CD4-positive, CD25-positive, alpha-beta regulatory T cell (primary cell): ENCODE measurements around the gene CDC37L1. TPM values are rescaled to one million over a fixed set of nuclear protein-coding genes. Genes with fewer than 3 reads are reported as not detected.

Experiments
- ATAC-seq, 2 donors: fragments of 150-1000 bp; cut with Tn5 transposase; one replicate each; pipeline ENCODE4 v1.10.0; 2021; ENCODE audit warnings: low read depth in 2 of 2, moderate number of reproducible peaks in 2 of 2, moderate library complexity in 1 of 2
- DNase-seq, 3 donors: peaks; one replicate each; pipeline versions ENCODE4 v3.0.0 to v3.0.0-alpha.2; 2012 to 2022; ENCODE audit warnings: mixed read lengths in 1 of 3
- H3K27ac ChIP-seq: one replicate; pipeline ENCODE4 v1.7.0; 2013; ENCODE audit warnings: mild to moderate bottlenecking, low read length; ENCODE audit not compliant: insufficient read depth, poor library complexity, severe bottlenecking
- H3K27me3 ChIP-seq: one replicate; pipeline ENCODE4 v1.7.0; 2013; ENCODE audit warnings: low read length; ENCODE audit not compliant: control insufficient read depth, insufficient read depth
- H3K36me3 ChIP-seq: one replicate; pipeline ENCODE4 v1.7.0; 2013; ENCODE audit warnings: mild to moderate bottlenecking, low read length, moderate library complexity; ENCODE audit not compliant: control insufficient read depth, insufficient read depth
- H3K4me1 ChIP-seq: 2 replicates; pipeline ENCODE4 v1.7.0; 2013; ENCODE audit warnings: mild to moderate bottlenecking, low read length; ENCODE audit not compliant: insufficient read depth, control insufficient read depth, poor library complexity, severe bottlenecking
- H3K4me3 ChIP-seq: one replicate; pipeline ENCODE4 v1.7.0; 2013; ENCODE audit warnings: low read depth, mild to moderate bottlenecking, low read length, moderate library complexity
- H3K9me3 ChIP-seq, 2 experiments: 1 replicate in 1 of 2; 2 replicates in 1 of 2; pipeline ENCODE4 v1.7.0; 2013; ENCODE audit warnings: low read length in 2 of 2, mild to moderate bottlenecking in 1 of 2, moderate library complexity in 1 of 2; ENCODE audit not compliant: control insufficient read depth in 2 of 2
- H3K27ac Mint-ChIP-seq, 3 donors: one replicate each; pipeline ENCODE4 v1.8.0; 2020 to 2022; ENCODE audit warnings: mild to moderate bottlenecking in 3 of 3, mixed read lengths in 3 of 3, moderate library complexity in 2 of 3
- H3K27me3 Mint-ChIP-seq: one replicate; pipeline ENCODE4 v1.8.0; 2022; ENCODE audit warnings: mild to moderate bottlenecking, mixed read lengths
- H3K36me3 Mint-ChIP-seq: one replicate; pipeline ENCODE4 v1.8.0; 2020; ENCODE audit warnings: mixed read lengths
- H3K4me1 Mint-ChIP-seq, 4 donors: one replicate each; pipeline ENCODE4 v1.8.0; 2020 to 2022; ENCODE audit warnings: mixed read lengths in 4 of 4, mild to moderate bottlenecking in 1 of 4
- H3K4me3 Mint-ChIP-seq, 4 donors: one replicate each; pipeline ENCODE4 v1.8.0; 2020 to 2022; ENCODE audit warnings: mild to moderate bottlenecking in 4 of 4, mixed read lengths in 4 of 4, moderate library complexity in 3 of 4
- H3K9me3 Mint-ChIP-seq, 7 donors: one replicate each; pipeline ENCODE4 v1.8.0; 2020 to 2022; ENCODE audit warnings: mixed read lengths in 7 of 7, mild to moderate bottlenecking in 3 of 7, moderate library complexity in 2 of 7
- polyA plus RNA-seq, 4 donors: library from polyadenylated mRNA; unstranded; fragments of 300-500 nt; fragmentation: Illumina TruSeq; gene quantifications; one replicate each; pipeline ENCODE4 v1.2.3, GENCODE V29; 2021
- total RNA-seq: library from RNA; stranded (reverse); gene quantifications from one replicate; pipeline ENCODE4 v1.2.3, GENCODE V29; 2022

Gene CDC37L1
- total and polyA plus RNA-seq, 5 donors from 2014 or later: 14.3 to 27.3 (median 22.9) TPM

- peak overlapping the region in 1 of 4 donors; percentile 46 for H3K4me3 Mint-ChIP-seq
- H3K9me3 Mint-ChIP-seq: no peaks in the 10 kb centered on the region
- H3K4me1 Mint-ChIP-seq: peaks cover 19 to 54% (median 44%) of the 10 kb centered on the region in 4 donors
- Histone ChIP-seq H3K4me3 (no peak overlapping the region), H3K27me3 (no peaks in the 10 kb centered on the region), H3K27ac (no peak overlapping the region), H3K9me3 (no peaks in the 10 kb centered on the region), H3K36me3 (no peaks in the 10 kb centered on the region), H3K4me1 (peaks cover 6% of the 10 kb centered on the region)
- H3K27ac Mint-ChIP-seq: peak overlapping the region in 1 of 3 donors; percentile 19
- H3K27me3 Mint-ChIP-seq: no peaks in the 10 kb centered on the region
- ATAC-seq (no peak), DNase-seq (no peak)
- H3K36me3 Mint-ChIP-seq: peaks cover 5% of the 10 kb centered on the region
Measured at GRCh38 chr9:4732890-4733289, 53.5 kb downstream of the CDC37L1 start.

DNA sequence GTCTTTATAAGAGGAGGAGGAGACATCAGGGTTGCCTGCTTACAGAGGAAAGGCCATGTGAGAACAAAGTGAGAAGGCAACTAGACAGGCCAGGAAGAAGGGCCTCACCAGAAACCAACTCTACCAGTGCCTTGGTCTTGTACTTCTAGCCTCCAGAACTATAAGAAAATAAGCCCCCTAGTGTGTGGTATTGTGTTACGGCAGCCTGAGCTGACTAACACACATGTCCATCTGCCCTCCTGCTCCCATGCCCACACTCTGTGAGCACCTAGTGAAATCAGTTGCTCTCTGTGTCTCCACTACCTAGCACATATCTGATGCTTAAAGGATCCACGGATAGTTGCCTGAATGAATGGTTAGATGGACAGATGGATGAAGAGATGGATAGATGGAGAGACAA lies 54.8 kb downstream of the CDC37L1 start:
- peaks cover 19 to 61% (median 47%) of the 10 kb centered on the region in 4 donors for H3K4me1 Mint-ChIP-seq
- no peaks in the 10 kb centered on the region for H3K36me3 ChIP-seq

GRCh38 chr9:4738866-4739586 lies 59.7 kb downstream of the CDC37L1 start:
- H3K9me3 ChIP-seq: no peaks in the 10 kb centered on the region
- no peak for ATAC-seq

More for the DNA sequence above, 54.8 kb downstream of the CDC37L1 start:
- Mint-ChIP-seq H3K4me3 (peak overlapping the region in 1 of 4 donors; percentile 59), H3K36me3 (peaks cover 5% of the 10 kb centered on the region), H3K27ac (peak overlapping the region in 1 of 3 donors; percentile 33), H3K9me3 (no peaks in the 10 kb centered on the region), H3K27me3 (no peaks in the 10 kb centered on the region)
- no peak overlapping the region for H3K27ac ChIP-seq
- no peak for DNase-seq
- peak overlapping the region; percentile 19 for H3K4me3 ChIP-seq
- H3K27me3 ChIP-seq: no peaks in the 10 kb centered on the region
- no peak for ATAC-seq
- H3K9me3 ChIP-seq: no peaks in the 10 kb centered on the region
- H3K4me1 ChIP-seq: peaks cover 18% of the 10 kb centered on the region

DNA sequence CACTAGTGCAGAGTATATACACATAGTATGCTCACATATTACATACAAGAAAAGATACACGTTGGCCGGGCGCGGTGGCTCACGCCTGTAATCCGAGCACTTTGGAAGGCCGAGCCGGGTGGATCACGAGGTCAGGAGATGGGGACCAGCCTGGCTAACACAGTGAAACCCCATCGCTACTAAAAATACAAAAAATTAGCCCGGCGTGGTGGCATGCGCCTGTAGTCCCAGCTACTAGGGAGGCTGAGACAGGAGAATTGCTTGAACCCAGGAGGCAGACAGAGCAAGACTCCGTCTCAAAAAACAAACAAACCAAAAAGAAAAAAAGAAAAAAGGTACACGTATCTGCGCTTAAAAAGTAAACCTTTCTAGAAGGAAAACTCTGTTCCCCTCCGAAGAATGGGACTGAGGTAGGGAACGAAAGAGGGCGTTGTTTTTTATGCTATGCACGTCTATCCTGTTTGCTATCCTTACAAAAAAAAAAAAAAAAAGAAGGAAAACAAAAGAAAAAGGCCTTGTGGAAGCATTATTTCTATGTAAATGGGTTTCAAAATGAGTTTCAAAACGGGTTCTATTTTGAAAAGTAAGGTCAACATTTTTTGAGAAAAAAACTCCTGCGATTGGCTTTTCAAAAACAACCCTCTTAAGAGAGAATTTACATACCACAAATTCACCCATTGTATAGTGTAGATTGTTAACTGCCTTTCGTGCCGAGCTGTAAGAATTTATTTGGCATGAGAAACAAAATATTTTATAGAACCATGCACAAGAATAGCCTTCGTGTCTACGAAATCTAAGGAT lies 60.4 kb downstream of the CDC37L1 start:
- no peaks in the 10 kb centered on the region for H3K27me3 ChIP-seq
- Mint-ChIP-seq H3K4me3 (peak overlapping the region; percentile 92 to 99 (median 94)), H3K27ac (peak overlapping the region; percentile 58 to 93 (median 93)), H3K4me1 (peaks cover 16 to 48% (median 30%) of the 10 kb centered on the region in 4 donors), H3K9me3 (no peaks in the 10 kb centered on the region), H3K27me3 (no peaks in the 10 kb centered on the region), H3K36me3 (no peaks in the 10 kb centered on the region)
- no peak for ATAC-seq
- DNase-seq: peak in 2 of 3 donors; percentile 33 to 54
- peak overlapping the region; percentile 93 for H3K4me3 ChIP-seq
- no peaks in the 10 kb centered on the region for H3K9me3 ChIP-seq
- peak overlapping the region; percentile 74 for H3K27ac ChIP-seq
- H3K4me1 ChIP-seq: peaks cover 41% of the 10 kb centered on the region
- no peaks in the 10 kb centered on the region for H3K36me3 ChIP-seq

More at GRCh38 chr9:4738866-4739586, 59.7 kb downstream of the CDC37L1 start:
- Histone ChIP-seq H3K27me3 (no peaks in the 10 kb centered on the region), H3K4me3 (peak overlapping the region; percentile 93), H3K36me3 (no peaks in the 10 kb centered on the region), H3K4me1 (peaks cover 41% of the 10 kb centered on the region), H3K27ac (peak overlapping the region; percentile 23)
- Mint-ChIP-seq H3K36me3 (no peaks in the 10 kb centered on the region), H3K4me1 (peaks cover 16 to 55% (median 32%) of the 10 kb centered on the region in 4 donors), H3K27ac (peak overlapping the region in 2 of 3 donors; percentile 93), H3K9me3 (no peaks in the 10 kb centered on the region), H3K27me3 (no peaks in the 10 kb centered on the region), H3K4me3 (peak overlapping the region; percentile 92 to 99 (median 94))
- DNase-seq: no peak

- DNase-seq (no peak), ATAC-seq (no peak)
- no peaks in the 10 kb centered on the region for H3K9me3 ChIP-seq
- Mint-ChIP-seq H3K36me3 (no peaks in the 10 kb centered on the region), H3K27ac (peak overlapping the region; percentile 58 to 93 (median 93)), H3K9me3 (no peaks in the 10 kb centered on the region), H3K4me3 (peak overlapping the region; percentile 92 to 99 (median 94)), H3K27me3 (no peaks in the 10 kb centered on the region), H3K4me1 (peaks cover 16 to 47% (median 29%) of the 10 kb centered on the region in 4 donors)
- no peaks in the 10 kb centered on the region for H3K36me3 ChIP-seq
- H3K4me3 ChIP-seq: peak overlapping the region; percentile 93
- no peaks in the 10 kb centered on the region for H3K27me3 ChIP-seq
- H3K4me1 ChIP-seq: peaks cover 41% of the 10 kb centered on the region
- peak overlapping the region; percentile 74 for H3K27ac ChIP-seq
Measured at GRCh38 chr9:4740388-4740637, 60.9 kb downstream of the CDC37L1 start.

DNA sequence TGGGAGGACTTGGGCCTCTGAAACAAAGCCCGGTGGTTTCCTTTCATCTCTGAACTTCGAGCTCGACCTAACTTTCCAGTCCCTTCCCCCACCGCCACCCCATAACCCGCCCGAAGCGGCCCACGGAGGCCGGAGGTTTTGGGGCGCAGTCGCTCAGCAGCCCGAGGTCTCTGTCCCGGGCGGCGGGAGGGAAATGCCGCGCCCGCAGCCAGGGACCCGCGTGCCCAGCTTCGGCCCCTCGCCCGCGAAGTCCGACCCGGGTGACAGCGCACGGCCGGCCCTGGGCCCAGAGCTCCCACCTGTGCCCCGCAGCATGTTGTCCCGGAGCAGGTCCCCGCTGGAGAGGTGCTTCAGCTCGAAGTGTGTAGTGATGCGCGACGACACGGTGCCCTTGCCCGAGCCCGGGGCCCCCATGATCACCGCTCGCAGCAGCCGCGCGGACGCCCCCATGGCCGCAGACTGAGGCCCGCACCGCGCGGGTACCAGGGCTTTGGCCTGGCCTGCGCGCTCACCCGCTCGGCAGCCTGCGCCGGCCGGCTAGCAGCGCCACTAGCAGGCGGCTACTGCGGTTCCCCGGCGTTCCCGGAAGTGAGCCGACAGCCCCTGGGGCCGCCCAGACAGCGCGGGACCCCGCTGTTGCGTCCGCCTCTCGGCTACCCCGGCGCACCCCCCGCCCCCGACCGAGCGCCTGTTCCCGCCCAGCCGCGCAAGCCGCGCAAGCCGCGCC lies 61.4 kb downstream of the CDC37L1 start, which contains the start of gene AK3:
Gene AK3, minus strand, starts transcription at position 565 of the 727 bp plus-strand sequence. Its CDS starts 115 bp downstream, at position 450.
- peak within 1 kb of the TSS; percentile 74 for H3K27ac ChIP-seq
- peaks cover 41% of the 10 kb centered on the region for H3K4me1 ChIP-seq
- no peaks in the 10 kb centered on the region for H3K27me3 ChIP-seq
- Mint-ChIP-seq H3K9me3 (no peaks in the 10 kb centered on the region), H3K4me1 (peaks cover 16 to 47% (median 29%) of the 10 kb centered on the region in 4 donors), H3K4me3 (peak within 1 kb of the TSS; percentile 92 to 99 (median 94)), H3K27me3 (no peaks in the 10 kb centered on the region), H3K36me3 (no peaks in the 10 kb centered on the region), H3K27ac (peak within 1 kb of the TSS; percentile 93 to 98 (median 95))
- ATAC-seq (peak; percentile 95), DNase-seq (peak; percentile 84 to 90 (median 87))
- no peaks in the 10 kb centered on the region for H3K9me3 ChIP-seq
- no peaks in the 10 kb centered on the region for H3K36me3 ChIP-seq
- peak within 1 kb of the TSS; percentile 93 for H3K4me3 ChIP-seq

- ATAC-seq (no peak), DNase-seq (peak; percentile 7 to 16 (median 11))
- H3K9me3 ChIP-seq: no peaks in the 10 kb centered on the region
- H3K36me3 ChIP-seq: no peaks in the 10 kb centered on the region
- peaks cover 11 to 42% (median 27%) of the 10 kb centered on the region in 4 donors for H3K4me1 Mint-ChIP-seq
- H3K27ac ChIP-seq: peak overlapping the region; percentile 74
- H3K27me3 ChIP-seq: no peaks in the 10 kb centered on the region
- H3K9me3 Mint-ChIP-seq: no peaks in the 10 kb centered on the region
- H3K36me3 Mint-ChIP-seq: no peaks in the 10 kb centered on the region
- peak overlapping the region; percentile 81 to 98 (median 95) for H3K27ac Mint-ChIP-seq
- H3K4me1 ChIP-seq: peaks cover 41% of the 10 kb centered on the region
- no peaks in the 10 kb centered on the region for H3K27me3 Mint-ChIP-seq
- peak overlapping the region; percentile 26 for H3K4me3 ChIP-seq
- peak overlapping the region; percentile 92 to 99 (median 94) for H3K4me3 Mint-ChIP-seq
Measured at GRCh38 chr9:4741365-4742089, 62.2 kb downstream of the CDC37L1 start.
